Nucleus accumbens (tissue), 56 donors: Measurements from ENCODE around the gene F13A1.

Experiments
- DNase-seq, 56 donors: peaks; one replicate each; lab custom pipeline; 2025; lab: John Stamatoyannopoulos, UW

F13A1 gene

GRCh38 chr6:6319952-6320811 lies at the start of gene F13A1:
TSS of gene F13A1 (minus strand) at chr6:6320662. CDS start at chr6:6318664, 1,998 bp downstream.
- no peak for DNase-seq

- no peak for DNase-seq
These were observed 48.2 kb upstream of the F13A1 start for GRCh38 chr6:6368684-6369052.

GRCh38 chr6:6368040-6368683 lies 47.7 kb upstream of the F13A1 start:
- DNase-seq, result no peak

GRCh38 chr6:6366803-6367202 lies 46.3 kb upstream of the F13A1 start:
- DNase-seq, result peak in 16 of 56 donors; percentile 3 to 69 (median 17)

GRCh38 chr6:6365242-6365641 lies 44.8 kb upstream of the F13A1 start:
- no peak for DNase-seq

GRCh38 chr6:6362056-6362840 lies 41.8 kb upstream of the F13A1 start:
- DNase-seq, result no peak

GRCh38 chr6:6357530-6357929 lies 37.1 kb upstream of the F13A1 start:
- DNase-seq, result no peak

- no peak for DNase-seq
These were observed 36.6 kb upstream of the F13A1 start for GRCh38 chr6:6357032-6357431.

- DNase-seq, result no peak
These were observed 32.3 kb upstream of the F13A1 start for GRCh38 chr6:6352772-6353171.

- no peak for DNase-seq
These were observed 31.1 kb upstream of the F13A1 start for GRCh38 chr6:6351511-6352025.

GRCh38 chr6:6350696-6351095 lies 30.2 kb upstream of the F13A1 start:
- no peak for DNase-seq

- no peak for DNase-seq
These were observed 27.8 kb upstream of the F13A1 start for GRCh38 chr6:6348256-6348655.

- no peak for DNase-seq
These were observed 26.1 kb upstream of the F13A1 start for GRCh38 chr6:6346427-6347023.

GRCh38 chr6:6333501-6333900 lies 13.0 kb upstream of the F13A1 start:
- no peak for DNase-seq

GRCh38 chr6:6332811-6333244 lies 12.4 kb upstream of the F13A1 start:
- DNase-seq, result no peak

- DNase-seq, result no peak
These were observed 11.6 kb upstream of the F13A1 start for GRCh38 chr6:6331946-6332601.

- DNase-seq, result no peak
These were observed 10.9 kb upstream of the F13A1 start for GRCh38 chr6:6331393-6331792.

- DNase-seq, result no peak
These were observed 9.9 kb upstream of the F13A1 start for GRCh38 chr6:6330407-6330806.

GRCh38 chr6:6328451-6328850 lies 8.0 kb upstream of the F13A1 start:
- DNase-seq, result no peak

- DNase-seq, result no peak
These were observed 2.9 kb upstream of the F13A1 start for GRCh38 chr6:6323352-6323751.
